ENCODE data around the gene DCTD.

DNA sequence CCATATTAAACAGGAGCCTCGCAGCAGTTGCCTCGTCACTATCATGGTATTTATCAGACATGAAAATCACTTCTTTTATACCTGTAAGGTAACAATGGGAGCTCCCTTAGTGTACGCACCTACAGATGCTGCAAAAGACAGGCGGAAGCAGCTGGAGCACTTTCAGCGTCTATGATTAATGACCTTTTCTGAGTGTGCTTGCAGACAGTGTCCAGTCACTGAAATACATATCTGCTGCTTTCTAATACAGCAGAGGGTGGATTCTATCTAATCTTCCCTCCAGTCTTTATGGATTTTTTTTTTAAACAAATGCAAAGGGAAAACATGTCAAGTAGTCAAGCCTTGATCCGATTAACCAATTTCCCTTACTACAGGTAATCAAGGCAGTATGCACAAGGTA lies 24.1 kb downstream of the DCTD start:
- TF ChIP-seq MEIS1 (CRISPR knock-in tag; IDR thresholded peaks at IDR 0.05; ENCODE audit: borderline replicate concordance) (no peak), JUND (CRISPR knock-in tag; IDR thresholded peaks at IDR 0.05) (no peak), EP300 (IDR thresholded peaks at IDR 0.05; ENCODE audit: low read depth in 2 of 2, low read length in 2 of 2) (no peak), EP300 (CRISPR knock-in tag; IDR thresholded peaks at IDR 0.05; ENCODE audit: borderline replicate concordance) (no peak), SIN3B (IDR thresholded peaks at IDR 0.05; ENCODE audit: low read length) (no peak), ZNF530 (CRISPR knock-in tag; IDR thresholded peaks at IDR 0.05; ENCODE audit: low read depth) (no peak), ZNF7 (CRISPR knock-in tag; IDR thresholded peaks at IDR 0.05) (no peak), CEBPB (IDR thresholded peaks at IDR 0.05; ENCODE audit: borderline replicate concordance, low read depth, low read length) (no peak), ONECUT2 (CRISPR knock-in tag; IDR thresholded peaks at IDR 0.05) (no peak), TBL1XR1 (IDR thresholded peaks at IDR 0.05; ENCODE audit: borderline replicate concordance, low read length, partially characterized antibody) (no peak)

Data from HepG2 (cell line).